ENCODE data around the gene HERC3.

The HERC3 gene

DNA sequence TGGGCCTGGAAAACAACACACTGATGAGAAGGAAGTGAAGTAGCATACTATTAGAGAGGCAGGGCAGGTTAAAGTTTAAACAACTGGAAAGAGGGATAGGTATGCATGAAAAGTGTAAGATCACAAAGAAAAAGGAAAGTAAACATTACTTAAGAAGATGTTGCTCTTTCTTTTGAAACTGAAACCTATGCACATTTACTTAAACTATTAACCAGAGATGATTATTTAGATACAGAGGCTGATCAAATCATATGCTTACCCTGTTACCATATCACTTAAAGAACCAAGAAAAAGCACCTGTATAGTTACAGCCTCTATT, 67.6 kb downstream of the HERC3 start:
- no peak overlapping the region for H3K9ac ChIP-seq (ENCODE audit: low read length)
- H3F3A ChIP-seq (ENCODE audit: insufficient read depth, low read length): no peaks in the 10 kb centered on the region
- H3K27ac ChIP-seq (ENCODE audit: low read depth, low read length, poor library complexity, severe bottlenecking): no peak overlapping the region
- no peaks in the 10 kb centered on the region for H3K4me1 ChIP-seq (ENCODE audit: insufficient read depth, low read length, severe bottlenecking)
- no peak overlapping the region for H3K4me2 ChIP-seq (ENCODE audit: low read length)
- no peaks in the 10 kb centered on the region for H3K27me3 ChIP-seq (ENCODE audit: insufficient read depth, low read length)
- no peaks in the 10 kb centered on the region for H4K20me1 ChIP-seq (ENCODE audit: insufficient read depth, low read length)
- TF ChIP-seq, protein P1, sequence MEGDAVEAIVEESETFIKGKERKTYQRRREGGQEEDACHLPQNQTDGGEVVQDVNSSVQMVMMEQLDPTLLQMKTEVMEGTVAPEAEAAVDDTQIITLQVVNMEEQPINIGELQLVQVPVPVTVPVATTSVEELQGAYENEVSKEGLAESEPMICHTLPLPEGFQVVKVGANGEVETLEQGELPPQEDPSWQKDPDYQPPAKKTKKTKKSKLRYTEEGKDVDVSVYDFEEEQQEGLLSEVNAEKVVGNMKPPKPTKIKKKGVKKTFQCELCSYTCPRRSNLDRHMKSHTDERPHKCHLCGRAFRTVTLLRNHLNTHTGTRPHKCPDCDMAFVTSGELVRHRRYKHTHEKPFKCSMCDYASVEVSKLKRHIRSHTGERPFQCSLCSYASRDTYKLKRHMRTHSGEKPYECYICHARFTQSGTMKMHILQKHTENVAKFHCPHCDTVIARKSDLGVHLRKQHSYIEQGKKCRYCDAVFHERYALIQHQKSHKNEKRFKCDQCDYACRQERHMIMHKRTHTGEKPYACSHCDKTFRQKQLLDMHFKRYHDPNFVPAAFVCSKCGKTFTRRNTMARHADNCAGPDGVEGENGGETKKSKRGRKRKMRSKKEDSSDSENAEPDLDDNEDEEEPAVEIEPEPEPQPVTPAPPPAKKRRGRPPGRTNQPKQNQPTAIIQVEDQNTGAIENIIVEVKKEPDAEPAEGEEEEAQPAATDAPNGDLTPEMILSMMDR (IDR thresholded peaks at IDR 0.05; ENCODE audit: low read length): no peak
- TF ChIP-seq EZH2 (IDR thresholded peaks at IDR 0.05; ENCODE audit: borderline replicate concordance, low read length): no peak
- H3K79me2 ChIP-seq (ENCODE audit: insufficient read depth, low read length): no peaks in the 10 kb centered on the region
- H3K36me3 ChIP-seq (ENCODE audit: insufficient read depth, low read length): no peaks in the 10 kb centered on the region
- no peak overlapping the region for H2AFZ ChIP-seq (ENCODE audit: low read length)
- H3K4me3 ChIP-seq (ENCODE audit: low read depth, low read length, poor library complexity, severe bottlenecking): no peak overlapping the region
- H3K9me3 ChIP-seq (ENCODE audit: low read length): no peaks in the 10 kb centered on the region
- no peaks in the 10 kb centered on the region for H3K9me2 ChIP-seq (ENCODE audit: low read depth, low read length)

DNA sequence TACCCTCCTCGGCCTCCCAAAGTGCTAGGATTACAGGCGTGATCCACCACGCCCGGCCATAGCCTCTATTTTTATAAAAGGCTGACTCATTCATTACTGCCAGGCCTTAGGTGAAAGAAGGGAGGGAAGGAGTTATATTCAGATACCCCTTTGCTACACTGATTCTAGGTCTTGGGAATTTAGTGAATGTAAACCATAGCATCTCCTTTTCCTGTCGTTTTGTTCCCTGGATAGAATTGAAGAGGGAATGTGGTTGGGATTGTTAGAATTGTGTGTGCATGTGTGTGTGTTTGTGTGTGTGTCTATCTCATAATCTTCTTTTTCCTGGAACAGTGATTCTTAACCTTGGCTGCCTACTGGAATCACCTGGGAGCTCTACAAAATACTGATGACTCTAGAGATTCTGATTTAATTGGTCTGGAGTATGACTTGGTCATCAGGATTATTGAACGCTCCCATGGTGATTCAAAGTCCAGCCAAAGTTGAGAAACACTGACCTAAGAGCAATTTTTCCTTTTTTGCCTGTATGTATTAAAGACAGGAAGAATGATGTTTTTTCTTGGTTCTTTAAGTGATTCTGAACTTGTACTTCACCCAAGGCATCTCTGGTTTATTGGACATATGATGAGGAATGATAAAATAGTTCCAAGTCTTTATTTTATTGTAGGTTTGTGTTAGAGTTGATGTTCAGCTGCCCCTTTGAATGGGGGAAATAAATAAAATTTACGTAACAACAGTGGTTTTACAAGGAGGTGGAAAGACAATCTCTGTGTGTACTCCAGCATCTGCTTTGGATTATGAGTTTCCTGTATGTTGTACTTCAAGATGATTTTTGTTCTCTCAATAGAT, 68.4 kb downstream of the HERC3 start:
- no peak overlapping the region for H3K4me2 ChIP-seq (ENCODE audit: low read length)
- no peak overlapping the region for H3K27ac ChIP-seq (ENCODE audit: low read depth, low read length, poor library complexity, severe bottlenecking)

DNA sequence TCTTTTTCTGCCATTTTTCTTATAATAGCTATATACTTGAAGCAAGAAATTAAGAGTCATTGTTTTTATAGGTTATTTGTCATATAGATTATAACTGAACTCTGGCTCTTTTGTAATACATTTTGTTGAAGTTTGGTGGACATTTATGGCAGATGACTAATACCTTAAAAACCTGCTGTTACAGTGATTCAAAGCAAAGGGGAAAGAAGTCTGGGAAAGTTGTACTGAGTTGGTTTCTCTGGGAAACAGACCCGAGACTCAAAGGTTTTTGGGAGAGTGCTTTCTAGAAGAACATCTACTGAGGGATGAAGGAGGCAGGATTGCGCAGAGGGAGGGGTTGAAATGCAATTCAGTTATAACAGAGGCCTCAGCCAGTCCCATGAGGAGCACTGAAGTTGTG, 69.5 kb downstream of the HERC3 start:
- Histone ChIP-seq H3K27ac (ENCODE audit: low read depth, low read length, poor library complexity, severe bottlenecking) (no peak overlapping the region), H3K4me2 (ENCODE audit: low read length) (no peak overlapping the region)
- TF ChIP-seq, protein P1 (IDR thresholded peaks at IDR 0.05; ENCODE audit: low read length): no peak
- TF ChIP-seq EZH2 (IDR thresholded peaks at IDR 0.05; ENCODE audit: borderline replicate concordance, low read length): no peak

More for the DNA sequence above, 68.4 kb downstream of the HERC3 start:
- Histone ChIP-seq H2AFZ (ENCODE audit: low read length) (no peak overlapping the region), H3K9ac (ENCODE audit: low read length) (no peak overlapping the region), H3K9me3 (ENCODE audit: low read length) (no peaks in the 10 kb centered on the region), H3K36me3 (ENCODE audit: insufficient read depth, low read length) (no peaks in the 10 kb centered on the region), H3K79me2 (ENCODE audit: insufficient read depth, low read length) (no peaks in the 10 kb centered on the region), H3K9me2 (ENCODE audit: low read depth, low read length) (no peaks in the 10 kb centered on the region), H3K27me3 (ENCODE audit: insufficient read depth, low read length) (no peaks in the 10 kb centered on the region), H3F3A (ENCODE audit: insufficient read depth, low read length) (no peaks in the 10 kb centered on the region), H3K4me3 (ENCODE audit: low read depth, low read length, poor library complexity, severe bottlenecking) (no peak overlapping the region), H3K4me1 (ENCODE audit: insufficient read depth, low read length, severe bottlenecking) (no peaks in the 10 kb centered on the region), H4K20me1 (ENCODE audit: insufficient read depth, low read length) (no peaks in the 10 kb centered on the region)
- TF ChIP-seq EZH2 (IDR thresholded peaks at IDR 0.05; ENCODE audit: borderline replicate concordance, low read length): no peak
- TF ChIP-seq, protein P1 (IDR thresholded peaks at IDR 0.05; ENCODE audit: low read length): no peak

More for the DNA sequence above, 69.5 kb downstream of the HERC3 start:
- H3K27me3 ChIP-seq (ENCODE audit: insufficient read depth, low read length): no peaks in the 10 kb centered on the region
- no peaks in the 10 kb centered on the region for H3K36me3 ChIP-seq (ENCODE audit: insufficient read depth, low read length)
- no peak overlapping the region for H3K4me3 ChIP-seq (ENCODE audit: low read depth, low read length, poor library complexity, severe bottlenecking)
- no peaks in the 10 kb centered on the region for H3K4me1 ChIP-seq (ENCODE audit: insufficient read depth, low read length, severe bottlenecking)
- H3F3A ChIP-seq (ENCODE audit: insufficient read depth, low read length): no peaks in the 10 kb centered on the region
- no peaks in the 10 kb centered on the region for H4K20me1 ChIP-seq (ENCODE audit: insufficient read depth, low read length)
- no peaks in the 10 kb centered on the region for H3K79me2 ChIP-seq (ENCODE audit: insufficient read depth, low read length)
- H3K9me2 ChIP-seq (ENCODE audit: low read depth, low read length): no peaks in the 10 kb centered on the region
- H2AFZ ChIP-seq (ENCODE audit: low read length): no peak overlapping the region
- no peak overlapping the region for H3K9ac ChIP-seq (ENCODE audit: low read length)
- no peaks in the 10 kb centered on the region for H3K9me3 ChIP-seq (ENCODE audit: low read length)
